GM19397 (cell line): Measurements from ENCODE around the gene ZNF593OS.

ENCODE experiments used
- ATAC-seq: cut with Tn5 transposase; IDR thresholded peaks from one replicate; pipeline ENCODE4 v1.9.1; 2021; ENCODE audit warnings: mild to moderate bottlenecking, moderate library complexity; ENCODE audit not compliant: unreplicated experiment

Gene ZNF593OS

DNA sequence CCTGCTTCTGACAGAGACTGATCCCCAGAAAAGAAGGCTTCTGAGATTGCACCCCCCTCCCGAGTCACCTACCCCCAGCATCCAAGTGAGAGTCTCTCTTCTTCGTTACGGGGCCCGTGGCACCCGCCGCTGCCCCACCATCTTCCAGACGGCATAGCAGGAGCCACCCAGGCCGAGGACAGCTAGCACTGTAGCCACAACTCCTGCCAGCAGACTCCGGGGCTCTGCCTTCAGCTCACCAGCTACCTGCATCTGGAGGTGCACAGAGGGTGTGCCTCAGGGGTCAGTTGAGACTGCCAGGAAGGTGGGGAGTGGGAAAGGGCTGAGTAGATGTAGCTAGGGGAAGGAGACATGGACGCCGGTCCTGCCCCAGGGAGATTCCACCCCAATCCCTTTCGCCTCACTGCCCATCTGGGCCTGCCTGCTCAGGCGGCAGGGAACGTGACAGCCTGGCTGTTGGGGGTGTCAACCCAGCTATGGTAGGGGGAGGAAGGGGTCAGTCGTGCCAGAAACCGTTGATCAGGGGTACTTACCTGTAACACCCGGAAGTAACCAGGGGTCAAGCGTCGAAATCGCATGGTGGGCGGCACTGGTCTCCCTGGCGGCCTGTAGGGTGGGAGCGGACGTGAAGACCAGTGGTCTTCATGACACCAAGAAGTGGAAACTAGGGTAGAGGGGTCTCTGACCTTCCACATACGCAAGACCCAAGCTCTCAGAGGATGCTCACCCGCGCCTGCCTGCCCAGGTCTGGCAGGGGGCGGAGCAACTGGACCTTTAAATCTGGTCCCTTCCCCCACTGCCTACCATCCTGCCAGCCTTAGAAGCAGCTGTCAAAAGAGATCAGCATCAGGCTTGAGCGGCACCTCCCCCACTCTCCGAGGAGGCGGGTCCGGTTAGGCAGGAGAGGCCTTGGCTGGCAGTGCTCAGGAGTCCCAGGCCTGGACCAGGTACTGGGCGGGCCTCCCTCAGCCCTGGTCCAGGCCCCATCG is at the start of gene ZNF593OS:
Gene ZNF593OS, minus strand, starts transcription at position 749 of the 989 bp plus-strand sequence. Its CDS starts 171 bp downstream, at position 578.
- ATAC-seq: no peak

DNA sequence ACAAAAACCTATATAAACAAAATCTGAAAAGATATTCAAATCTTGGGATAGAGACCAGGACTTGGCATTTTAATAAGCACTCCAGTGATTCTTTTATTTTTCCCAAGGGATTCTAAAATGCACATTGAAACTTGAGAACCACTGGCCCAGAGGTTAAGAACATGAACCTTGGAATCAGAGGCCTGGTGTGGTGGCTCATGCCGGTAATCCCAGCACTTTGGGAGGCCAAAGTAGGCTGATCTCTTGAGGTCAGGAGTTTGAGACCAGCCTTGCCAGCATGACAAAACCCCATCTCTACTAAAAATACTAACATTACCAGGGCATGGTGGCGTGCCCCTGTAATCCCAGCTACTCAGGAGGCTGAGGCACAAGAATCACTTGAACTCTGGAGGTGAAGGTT is 49.5 kb upstream of the ZNF593OS start:
- ATAC-seq: no peak

GRCh38 chr1:26220199-26220912 is 48.7 kb upstream of the ZNF593OS start:
- no peak for ATAC-seq

- no peak for ATAC-seq
Measured at GRCh38 chr1:26218906-26219494, 47.4 kb upstream of the ZNF593OS start.

GRCh38 chr1:26215246-26215645 is 43.6 kb upstream of the ZNF593OS start:
- no peak for ATAC-seq

- no peak for ATAC-seq
Measured at GRCh38 chr1:26213335-26213905, 41.8 kb upstream of the ZNF593OS start.

DNA sequence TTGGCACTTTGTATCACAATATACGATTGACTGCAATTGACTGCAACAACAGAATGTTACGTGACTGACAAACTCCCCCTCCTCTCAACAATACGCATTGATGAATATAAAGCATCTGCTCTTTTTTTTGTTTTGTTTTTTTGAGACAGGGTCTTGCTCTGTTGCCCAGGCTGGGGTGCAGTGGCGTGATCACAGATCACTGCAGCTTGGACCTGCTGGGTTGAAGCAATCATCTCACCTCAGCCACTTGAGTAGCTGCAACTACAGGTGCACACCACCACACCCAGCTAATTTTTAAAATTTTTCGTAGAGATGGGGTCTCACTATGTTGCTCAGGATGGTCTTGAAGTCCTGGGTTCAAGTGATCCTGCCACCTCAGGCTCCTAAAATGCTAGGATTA is 41.1 kb upstream of the ZNF593OS start:
- ATAC-seq: no peak

GRCh38 chr1:26210147-26210870 is 38.7 kb upstream of the ZNF593OS start:
- no peak for ATAC-seq

- no peak for ATAC-seq
Measured at GRCh38 chr1:26203642-26204318, 32.1 kb upstream of the ZNF593OS start.

DNA sequence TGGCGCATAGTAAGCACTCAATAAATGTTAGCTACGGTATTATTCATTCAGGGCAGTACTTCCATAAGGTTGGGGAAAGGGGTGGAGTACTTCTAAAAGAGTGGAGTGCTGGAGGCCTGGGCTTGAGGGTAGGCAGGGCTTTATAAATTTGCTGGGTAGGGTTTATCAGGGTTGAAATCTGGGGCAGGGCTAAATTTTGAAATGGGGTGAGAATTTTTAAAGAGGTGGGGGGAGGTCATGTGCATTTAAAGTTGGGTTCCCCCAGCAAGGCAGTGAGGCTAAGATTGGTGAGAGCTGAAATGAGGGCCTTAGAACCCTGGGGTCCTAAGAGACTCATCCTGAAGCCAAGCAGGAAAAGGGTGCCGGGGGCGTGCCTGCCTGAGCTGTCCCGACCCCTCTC is 28.8 kb upstream of the ZNF593OS start:
- no peak for ATAC-seq

DNA sequence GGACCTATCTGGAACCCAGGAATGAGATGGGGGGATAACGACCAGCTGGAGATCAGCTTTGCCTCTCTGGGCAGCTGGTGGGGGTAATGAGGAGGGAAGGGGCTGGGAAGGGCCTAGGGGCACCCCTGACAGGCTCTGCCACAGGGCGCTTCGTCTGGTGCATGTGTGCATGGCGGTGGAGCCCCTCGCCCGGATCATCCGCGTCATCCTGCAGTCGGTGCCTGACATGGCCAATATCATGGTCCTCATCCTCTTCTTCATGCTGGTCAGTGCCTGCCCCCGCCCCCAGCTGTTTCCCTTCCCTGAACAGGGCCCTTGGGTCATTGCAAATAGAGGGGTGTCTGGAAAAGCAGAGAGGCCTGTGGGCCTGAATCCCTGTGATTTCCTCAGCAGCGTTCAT is 26.2 kb upstream of the ZNF593OS start:
- no peak for ATAC-seq

GRCh38 chr1:26197301-26197700 is 25.7 kb upstream of the ZNF593OS start:
- no peak for ATAC-seq

- ATAC-seq: no peak
Measured at GRCh38 chr1:26195805-26196204, 24.2 kb upstream of the ZNF593OS start.

DNA sequence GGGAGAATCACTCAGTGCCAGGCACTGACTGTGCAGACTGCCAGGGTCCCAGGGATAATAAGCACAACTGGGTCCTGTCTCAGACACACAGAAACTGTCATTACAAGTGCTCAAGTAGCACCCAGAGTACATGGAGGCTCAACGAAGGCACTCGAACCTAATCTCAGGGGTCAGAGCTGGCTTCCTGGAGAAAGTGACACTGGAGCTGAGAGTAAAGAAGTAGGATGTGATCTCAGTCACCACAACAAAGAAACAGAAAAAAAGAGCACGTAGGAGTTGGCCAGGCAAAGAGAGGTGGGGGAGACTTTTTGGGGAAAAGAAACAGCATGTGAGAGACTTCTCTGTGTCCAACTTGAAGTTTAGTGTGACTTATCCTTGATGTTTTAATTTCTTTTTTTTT is 20.1 kb upstream of the ZNF593OS start:
- ATAC-seq: no peak

GRCh38 chr1:26190373-26190987 is 18.8 kb upstream of the ZNF593OS start, which contains the start of gene CATSPER4:
CATSPER4 (plus strand) TSS chr1:26190602; CDS start chr1:26190628, 26 bp downstream.
- ATAC-seq: no peak

- ATAC-seq: no peak
Measured at GRCh38 chr1:26189751-26190275, 18.2 kb upstream of the ZNF593OS start.

- no peak for ATAC-seq
Measured at GRCh38 chr1:26189331-26189730, 17.7 kb upstream of the ZNF593OS start.

DNA sequence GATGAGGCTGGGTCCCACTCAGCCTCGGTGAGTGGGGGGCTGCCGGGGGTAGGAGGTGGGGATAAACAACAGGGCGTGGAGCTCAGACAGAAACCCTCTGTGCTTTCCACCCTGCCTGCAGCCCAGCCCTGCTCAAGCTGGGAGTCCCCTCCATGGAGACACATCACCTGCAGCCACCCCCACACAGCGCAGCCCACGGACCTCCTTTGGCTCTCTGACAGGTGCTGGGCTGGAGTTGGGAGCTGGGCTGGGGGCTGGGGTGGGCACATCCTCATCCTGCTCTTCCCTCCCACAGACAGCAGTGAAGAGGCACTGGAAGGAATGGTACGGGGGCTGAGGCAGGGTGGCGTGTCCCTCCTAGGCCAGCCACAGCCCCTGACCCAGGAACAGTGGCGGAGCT is 16.8 kb upstream of the ZNF593OS start:
- no peak for ATAC-seq

- no peak for ATAC-seq
Measured at GRCh38 chr1:26187882-26188281, 16.2 kb upstream of the ZNF593OS start.
